ENCODE results near the gene KRT76. TPM values are rescaled to one million over a fixed set of nuclear protein-coding genes. Genes with fewer than 3 reads are reported as not detected.

Gene KRT76
- total and polyA plus RNA-seq, 10 donors: not detected

DNA sequence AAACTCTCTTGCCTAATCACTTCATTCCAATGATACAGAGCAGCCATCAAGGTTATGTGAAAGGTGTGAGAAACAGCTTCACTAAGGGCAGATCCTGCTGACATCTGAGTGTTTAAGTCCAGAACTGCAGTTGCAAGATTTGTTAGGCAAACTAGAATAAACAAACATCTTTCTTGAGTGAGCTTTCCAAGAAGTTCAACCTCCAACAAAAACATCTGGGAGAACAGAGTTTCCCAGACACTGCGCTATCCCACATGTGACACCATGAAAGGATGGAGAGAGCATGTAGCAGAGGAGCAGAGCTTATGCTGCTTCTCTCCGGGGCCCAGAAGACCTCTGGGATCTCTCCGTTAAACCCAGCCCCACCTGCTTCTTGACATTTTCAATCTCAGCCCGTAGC, 5.6 kb downstream of the KRT76 start:
- 87 to 89% (median 89%) methylated on average over 3 to 4 of the region's 4 CpGs for WGBS, 5 donors
- no peaks in the 10 kb centered on the region for H3K9me3 ChIP-seq
- intact Hi-C loops (cut with DNase I; ENCODE audit: low total_unique reads): no loop called here
- no peaks in the 10 kb centered on the region for H3K36me3 ChIP-seq
- peaks cover 0 to 10% (median 0%) of the 10 kb centered on the region in 7 donors for H3K27me3 ChIP-seq (replicated peaks in 1 of 7)
- no peak for TF ChIP-seq POLR2AphosphoS5 (IDR thresholded peaks at IDR 0.05)
- no peak for TF ChIP-seq POLR2A (IDR thresholded peaks at IDR 0.05)
- TF ChIP-seq, protein P1, sequence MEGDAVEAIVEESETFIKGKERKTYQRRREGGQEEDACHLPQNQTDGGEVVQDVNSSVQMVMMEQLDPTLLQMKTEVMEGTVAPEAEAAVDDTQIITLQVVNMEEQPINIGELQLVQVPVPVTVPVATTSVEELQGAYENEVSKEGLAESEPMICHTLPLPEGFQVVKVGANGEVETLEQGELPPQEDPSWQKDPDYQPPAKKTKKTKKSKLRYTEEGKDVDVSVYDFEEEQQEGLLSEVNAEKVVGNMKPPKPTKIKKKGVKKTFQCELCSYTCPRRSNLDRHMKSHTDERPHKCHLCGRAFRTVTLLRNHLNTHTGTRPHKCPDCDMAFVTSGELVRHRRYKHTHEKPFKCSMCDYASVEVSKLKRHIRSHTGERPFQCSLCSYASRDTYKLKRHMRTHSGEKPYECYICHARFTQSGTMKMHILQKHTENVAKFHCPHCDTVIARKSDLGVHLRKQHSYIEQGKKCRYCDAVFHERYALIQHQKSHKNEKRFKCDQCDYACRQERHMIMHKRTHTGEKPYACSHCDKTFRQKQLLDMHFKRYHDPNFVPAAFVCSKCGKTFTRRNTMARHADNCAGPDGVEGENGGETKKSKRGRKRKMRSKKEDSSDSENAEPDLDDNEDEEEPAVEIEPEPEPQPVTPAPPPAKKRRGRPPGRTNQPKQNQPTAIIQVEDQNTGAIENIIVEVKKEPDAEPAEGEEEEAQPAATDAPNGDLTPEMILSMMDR (IDR thresholded peaks at IDR 0.05 in 8 of 11, conservative IDR thresholded peaks at IDR 0.05 in 3 of 11): no peak
- H3K27ac ChIP-seq: no peak overlapping the region
- no peak overlapping the region for H3K4me3 ChIP-seq
- no peak for DNase-seq
- H3K4me1 ChIP-seq: no peaks in the 10 kb centered on the region

DNA sequence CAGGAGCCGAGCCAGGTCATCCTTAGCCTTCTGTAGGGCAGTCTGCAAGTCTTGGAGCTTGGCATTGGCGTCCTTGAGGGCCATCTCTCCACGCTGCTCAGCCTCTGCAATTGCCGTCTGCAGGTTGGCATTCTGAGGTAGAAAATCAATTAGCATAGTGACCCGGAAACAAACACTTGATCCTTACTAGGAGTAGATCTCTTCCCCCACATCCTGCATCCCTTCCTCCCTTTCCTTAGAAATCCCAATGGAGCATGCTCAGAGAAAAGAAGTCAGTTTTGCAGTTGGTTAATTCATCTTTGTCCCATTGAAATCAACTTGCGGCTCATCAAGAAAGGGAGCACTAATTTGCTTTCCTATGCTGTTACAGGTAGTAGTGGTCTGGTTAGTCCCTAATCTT, 6.1 kb downstream of the KRT76 start:
- no peak overlapping the region for H3K27ac ChIP-seq
- H3K9me3 ChIP-seq: no peaks in the 10 kb centered on the region
- no peaks in the 10 kb centered on the region for H3K36me3 ChIP-seq
- H3K4me3 ChIP-seq: no peak overlapping the region
- 66 to 77% (median 72%) methylated on average over 6 of the region's 6 CpGs for WGBS, 5 donors
- TF ChIP-seq, protein P1 (IDR thresholded peaks at IDR 0.05 in 8 of 11, conservative IDR thresholded peaks at IDR 0.05 in 3 of 11): no peak
- TF ChIP-seq POLR2AphosphoS5 (IDR thresholded peaks at IDR 0.05) (no peak), POLR2A (IDR thresholded peaks at IDR 0.05) (no peak)
- intact Hi-C loops (cut with DNase I; ENCODE audit: low total_unique reads): no loop called here
- DNase-seq: no peak
- no peaks in the 10 kb centered on the region for H3K4me1 ChIP-seq
- H3K27me3 ChIP-seq (replicated peaks in 1 of 7): peaks cover 0 to 10% (median 0%) of the 10 kb centered on the region in 7 donors

DNA sequence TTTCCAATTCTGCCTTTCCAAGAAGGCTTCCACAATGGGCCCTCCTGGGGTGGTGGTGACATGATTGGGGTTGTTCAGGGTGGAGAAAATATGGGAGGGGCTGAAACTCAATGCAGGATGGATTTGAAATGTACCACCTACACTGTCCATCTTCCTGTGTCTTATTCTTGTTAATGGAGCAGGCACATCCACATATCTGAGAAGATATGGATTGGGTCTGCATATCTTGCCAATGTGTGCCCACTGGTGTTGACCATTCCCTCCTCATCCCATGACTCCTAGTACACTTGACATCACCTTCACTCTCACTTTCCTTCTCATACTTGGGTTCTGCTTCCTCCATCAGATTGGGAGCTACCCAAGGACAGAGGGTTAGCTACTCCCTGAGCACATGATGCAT, 7.2 kb downstream of the KRT76 start:
- TF ChIP-seq POLR2A (IDR thresholded peaks at IDR 0.05) (no peak), POLR2AphosphoS5 (IDR thresholded peaks at IDR 0.05) (no peak)
- TF ChIP-seq, protein P1 (IDR thresholded peaks at IDR 0.05 in 8 of 11, conservative IDR thresholded peaks at IDR 0.05 in 3 of 11): no peak

DNA sequence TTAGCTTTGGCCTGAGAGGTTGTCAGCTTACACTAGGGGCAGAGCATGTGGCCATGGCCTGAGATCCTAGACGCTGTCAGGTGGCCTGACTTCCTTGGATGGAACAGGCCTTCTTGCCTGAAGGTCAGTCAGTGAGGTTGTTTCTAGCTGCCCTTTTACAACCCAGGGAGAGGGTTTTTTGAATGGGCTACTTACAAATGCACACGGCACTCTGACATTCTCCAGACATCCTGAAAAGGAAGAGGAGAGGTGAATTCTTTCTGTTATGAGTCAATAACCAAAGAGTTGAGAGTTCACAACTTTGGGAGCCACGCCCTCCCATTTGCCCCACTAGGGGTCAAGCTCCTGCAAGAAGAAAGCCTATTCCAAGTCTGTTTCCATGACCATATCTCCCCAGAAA, 7.8 kb downstream of the KRT76 start:
- intact Hi-C loops (cut with DNase I; ENCODE audit: low total_unique reads): no loop called here
- H3K27ac ChIP-seq: no peak overlapping the region
- no peak overlapping the region for H3K4me3 ChIP-seq
- no peaks in the 10 kb centered on the region for H3K4me1 ChIP-seq
- H3K36me3 ChIP-seq: no peaks in the 10 kb centered on the region
- H3K9me3 ChIP-seq: no peaks in the 10 kb centered on the region
- 66 to 80% (median 67%) methylated on average over 3 of the region's 3 CpGs for WGBS, 5 donors
- TF ChIP-seq, protein P1 (IDR thresholded peaks at IDR 0.05 in 8 of 11, conservative IDR thresholded peaks at IDR 0.05 in 3 of 11): no peak
- no peak for TF ChIP-seq POLR2AphosphoS5 (IDR thresholded peaks at IDR 0.05)
- no peak for TF ChIP-seq POLR2A (IDR thresholded peaks at IDR 0.05)
- H3K27me3 ChIP-seq (replicated peaks in 1 of 7): peaks cover 0 to 2% (median 0%) of the 10 kb centered on the region in 7 donors
- no peak for DNase-seq

More for the DNA sequence above, 7.2 kb downstream of the KRT76 start:
- H3K27ac ChIP-seq: no peak overlapping the region
- no peaks in the 10 kb centered on the region for H3K36me3 ChIP-seq
- no peak overlapping the region for H3K4me3 ChIP-seq
- H3K4me1 ChIP-seq: no peaks in the 10 kb centered on the region
- H3K27me3 ChIP-seq (replicated peaks in 1 of 7): peaks cover 0 to 8% (median 0%) of the 10 kb centered on the region in 7 donors
- intact Hi-C loops (cut with DNase I; ENCODE audit: low total_unique reads): no loop called here
- DNase-seq: no peak
- no peaks in the 10 kb centered on the region for H3K9me3 ChIP-seq

Measured in spleen (tissue), 11 donors.